ENCODE results near the gene MACF1.

GRCh38 chr1:39524171-39524570 is 319.7 kb downstream of the MACF1 start:
- TF ChIP-seq CTCF (conservative IDR thresholded peaks at IDR 0.05 in 1 of 2, IDR thresholded peaks at IDR 0.05 in 1 of 2; ENCODE audit: extremely low read depth in 1 of 2, insufficient read depth in 1 of 2, low read depth in 1 of 2, low read length in 2 of 2) (no peak), EZH2 (IDR thresholded peaks at IDR 0.05; ENCODE audit: borderline replicate concordance, low read length) (no peak)
